Osteocyte (in vitro differentiated cells): ENCODE measurements around the gene GPR35. TPM values are rescaled to one million over a fixed set of nuclear protein-coding genes. Genes with fewer than 3 reads are reported as not detected.

ENCODE experiments used
- DNase-seq: peaks from one replicate; pipeline ENCODE4 v3.0.0; 2021; ENCODE audit warnings: mixed read lengths; ENCODE audit not compliant: unreplicated experiment; ENCODE audit errors: extremely low spot score
- H3K27ac Mint-ChIP-seq: one replicate; pipeline ENCODE4 v1.8.0; 2021; ENCODE audit warnings: mild to moderate bottlenecking, mixed read lengths; ENCODE audit not compliant: unreplicated experiment
- H3K27me3 Mint-ChIP-seq: one replicate; pipeline ENCODE4 v1.8.0; 2021; ENCODE audit warnings: mixed read lengths; ENCODE audit not compliant: unreplicated experiment
- H3K36me3 Mint-ChIP-seq: one replicate; pipeline ENCODE4 v1.8.0; 2021; ENCODE audit warnings: mixed read lengths; ENCODE audit not compliant: unreplicated experiment
- H3K4me1 Mint-ChIP-seq: one replicate; pipeline ENCODE4 v1.8.0; 2021; ENCODE audit warnings: mixed read lengths; ENCODE audit not compliant: unreplicated experiment
- H3K4me3 Mint-ChIP-seq: one replicate; pipeline ENCODE4 v1.8.0; 2021; ENCODE audit warnings: mild to moderate bottlenecking, moderate library complexity, mixed read lengths; ENCODE audit not compliant: unreplicated experiment
- H3K9me3 Mint-ChIP-seq: one replicate; pipeline ENCODE4 v1.8.0; 2021; ENCODE audit warnings: mixed read lengths; ENCODE audit not compliant: unreplicated experiment
- total RNA-seq: library from RNA; stranded (reverse); gene quantifications from 2 replicates; pipeline ENCODE4 v1.2.1, GENCODE V29; 2021
- TF ChIP-seq, protein P1 (sequence below): fragments of 200-600 bp; sonication (generic); IDR thresholded peaks from 2 replicates; pipeline ENCODE4 v1.5.0; 2021; ENCODE audit warnings: antibody characterized with exemption, mild to moderate bottlenecking, moderate library complexity

GPR35 gene
- total RNA-seq, 1 donor from 2014 or later: 3.6 TPM

DNA sequence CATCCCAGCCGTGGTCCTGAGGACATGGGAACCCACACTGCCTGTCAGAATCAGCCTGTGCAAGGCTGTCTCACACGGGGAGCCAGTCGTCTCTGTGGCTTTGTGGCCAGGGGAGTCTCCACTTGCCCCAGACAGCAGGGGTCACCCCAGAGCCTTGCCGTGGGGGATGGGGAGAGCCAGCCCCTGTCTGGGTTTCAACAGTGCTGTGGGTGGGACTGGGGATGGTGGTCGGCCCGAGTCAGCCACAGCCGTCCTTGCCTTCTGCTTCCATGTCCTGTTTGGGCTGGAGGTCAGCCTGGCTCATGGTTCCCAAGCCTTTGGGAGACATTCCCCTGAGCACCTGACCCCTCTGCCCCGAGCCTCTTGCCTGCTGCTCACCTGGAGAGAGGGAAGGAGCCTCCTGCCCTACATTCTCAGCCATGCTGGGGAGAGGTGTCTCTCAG, 19.6 kb downstream of the GPR35 start:
- no peak overlapping the region for H3K4me3 Mint-ChIP-seq
- TF ChIP-seq, protein P1, sequence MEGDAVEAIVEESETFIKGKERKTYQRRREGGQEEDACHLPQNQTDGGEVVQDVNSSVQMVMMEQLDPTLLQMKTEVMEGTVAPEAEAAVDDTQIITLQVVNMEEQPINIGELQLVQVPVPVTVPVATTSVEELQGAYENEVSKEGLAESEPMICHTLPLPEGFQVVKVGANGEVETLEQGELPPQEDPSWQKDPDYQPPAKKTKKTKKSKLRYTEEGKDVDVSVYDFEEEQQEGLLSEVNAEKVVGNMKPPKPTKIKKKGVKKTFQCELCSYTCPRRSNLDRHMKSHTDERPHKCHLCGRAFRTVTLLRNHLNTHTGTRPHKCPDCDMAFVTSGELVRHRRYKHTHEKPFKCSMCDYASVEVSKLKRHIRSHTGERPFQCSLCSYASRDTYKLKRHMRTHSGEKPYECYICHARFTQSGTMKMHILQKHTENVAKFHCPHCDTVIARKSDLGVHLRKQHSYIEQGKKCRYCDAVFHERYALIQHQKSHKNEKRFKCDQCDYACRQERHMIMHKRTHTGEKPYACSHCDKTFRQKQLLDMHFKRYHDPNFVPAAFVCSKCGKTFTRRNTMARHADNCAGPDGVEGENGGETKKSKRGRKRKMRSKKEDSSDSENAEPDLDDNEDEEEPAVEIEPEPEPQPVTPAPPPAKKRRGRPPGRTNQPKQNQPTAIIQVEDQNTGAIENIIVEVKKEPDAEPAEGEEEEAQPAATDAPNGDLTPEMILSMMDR: no peak
- no peak overlapping the region for H3K27ac Mint-ChIP-seq
- H3K36me3 Mint-ChIP-seq: no peaks in the 10 kb centered on the region
- H3K4me1 Mint-ChIP-seq: no peaks in the 10 kb centered on the region
- peak; percentile 80 for DNase-seq
- H3K27me3 Mint-ChIP-seq: peaks cover 30% of the 10 kb centered on the region
- no peaks in the 10 kb centered on the region for H3K9me3 Mint-ChIP-seq

DNA sequence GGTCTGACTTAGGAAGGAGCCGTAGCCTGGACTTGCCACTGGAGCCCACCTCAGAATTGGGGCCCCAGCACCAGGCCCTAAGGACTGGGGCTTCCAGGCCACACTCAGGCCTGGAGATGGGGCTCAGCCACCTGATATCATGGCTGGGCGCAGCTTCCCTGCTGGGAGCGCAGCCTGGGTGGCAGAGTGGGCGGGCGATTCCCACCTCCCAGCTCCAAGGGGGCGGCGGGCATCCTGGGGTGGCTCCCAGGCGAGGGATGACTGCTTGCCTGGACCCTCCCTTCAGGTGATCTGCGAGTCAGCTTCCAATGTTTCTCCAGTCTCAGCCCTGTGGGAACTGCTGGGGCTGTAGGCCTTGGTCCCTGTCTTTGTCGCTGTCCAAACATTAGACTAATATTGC, 20.1 kb downstream of the GPR35 start:
- Mint-ChIP-seq H3K9me3 (no peaks in the 10 kb centered on the region), H3K4me3 (no peak overlapping the region), H3K27me3 (peaks cover 34% of the 10 kb centered on the region), H3K36me3 (no peaks in the 10 kb centered on the region), H3K27ac (no peak overlapping the region), H3K4me1 (no peaks in the 10 kb centered on the region)
- DNase-seq: peak; percentile 85
- TF ChIP-seq, protein P1: no peak

DNA sequence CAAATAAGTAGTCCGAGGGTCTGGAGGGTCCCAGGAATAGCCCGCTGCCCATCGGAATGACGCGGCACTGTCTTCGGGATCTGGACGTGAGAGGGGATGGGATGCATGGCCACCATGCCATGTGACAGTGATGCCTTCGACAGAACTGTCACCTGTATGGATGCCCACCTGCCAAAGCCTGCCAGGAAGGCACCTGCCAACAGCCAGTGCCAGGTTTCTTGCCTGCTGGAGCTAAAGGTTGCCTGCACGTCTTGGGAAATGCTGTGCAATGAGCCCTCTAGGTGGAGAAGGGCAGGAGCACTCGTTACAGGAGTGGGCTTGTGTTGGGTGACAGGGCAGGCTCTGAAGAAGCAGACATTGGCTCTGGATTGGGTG, 20.5 kb downstream of the GPR35 start:
- DNase-seq: peak; percentile 80
- Mint-ChIP-seq H3K4me1 (no peaks in the 10 kb centered on the region), H3K27me3 (peaks cover 36% of the 10 kb centered on the region), H3K27ac (no peak overlapping the region), H3K36me3 (no peaks in the 10 kb centered on the region), H3K4me3 (no peak overlapping the region), H3K9me3 (no peaks in the 10 kb centered on the region)
- TF ChIP-seq, protein P1: no peak

DNA sequence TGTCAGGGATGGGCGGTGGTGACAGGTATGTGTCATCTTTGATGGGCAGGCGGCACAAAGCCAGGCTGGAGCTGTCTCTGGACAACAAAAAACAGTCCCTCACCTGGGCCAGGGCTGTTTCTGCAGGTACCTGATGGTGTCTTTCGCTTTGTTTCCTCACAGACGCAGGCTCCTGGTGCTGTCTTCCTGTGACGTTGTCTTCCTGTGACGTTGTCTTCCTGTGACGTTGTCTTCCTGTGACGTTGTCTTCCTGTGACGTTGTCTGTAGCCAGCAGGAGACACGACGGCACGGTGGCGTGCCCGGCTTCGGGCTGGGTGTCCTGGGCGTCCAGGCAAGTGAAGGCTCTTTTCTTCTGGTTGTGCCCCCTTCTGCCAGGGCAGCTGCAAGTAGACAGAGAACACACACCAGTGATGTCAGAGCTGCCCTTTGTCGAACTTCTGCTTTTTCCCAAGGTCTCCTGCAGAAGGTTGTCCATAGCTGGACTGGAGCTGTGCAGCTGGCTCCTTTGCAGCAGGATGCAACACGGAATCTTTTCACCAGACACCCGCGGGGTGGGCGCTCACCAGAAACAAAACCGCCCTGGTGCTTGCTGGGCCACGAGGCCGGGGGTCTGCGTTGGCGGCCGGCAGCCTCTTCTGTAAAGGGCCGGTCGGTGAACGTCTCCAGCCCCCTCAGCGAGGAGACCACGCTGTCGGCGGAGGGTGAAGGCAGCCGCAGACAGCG, 21.1 kb downstream of the GPR35 start:
- no peak overlapping the region for H3K27ac Mint-ChIP-seq
- DNase-seq: peak; percentile 82
- no peaks in the 10 kb centered on the region for H3K9me3 Mint-ChIP-seq
- peaks cover 42% of the 10 kb centered on the region for H3K27me3 Mint-ChIP-seq
- no peaks in the 10 kb centered on the region for H3K36me3 Mint-ChIP-seq
- no peak overlapping the region for H3K4me3 Mint-ChIP-seq
- H3K4me1 Mint-ChIP-seq: no peaks in the 10 kb centered on the region
- TF ChIP-seq, protein P1: no peak

DNA sequence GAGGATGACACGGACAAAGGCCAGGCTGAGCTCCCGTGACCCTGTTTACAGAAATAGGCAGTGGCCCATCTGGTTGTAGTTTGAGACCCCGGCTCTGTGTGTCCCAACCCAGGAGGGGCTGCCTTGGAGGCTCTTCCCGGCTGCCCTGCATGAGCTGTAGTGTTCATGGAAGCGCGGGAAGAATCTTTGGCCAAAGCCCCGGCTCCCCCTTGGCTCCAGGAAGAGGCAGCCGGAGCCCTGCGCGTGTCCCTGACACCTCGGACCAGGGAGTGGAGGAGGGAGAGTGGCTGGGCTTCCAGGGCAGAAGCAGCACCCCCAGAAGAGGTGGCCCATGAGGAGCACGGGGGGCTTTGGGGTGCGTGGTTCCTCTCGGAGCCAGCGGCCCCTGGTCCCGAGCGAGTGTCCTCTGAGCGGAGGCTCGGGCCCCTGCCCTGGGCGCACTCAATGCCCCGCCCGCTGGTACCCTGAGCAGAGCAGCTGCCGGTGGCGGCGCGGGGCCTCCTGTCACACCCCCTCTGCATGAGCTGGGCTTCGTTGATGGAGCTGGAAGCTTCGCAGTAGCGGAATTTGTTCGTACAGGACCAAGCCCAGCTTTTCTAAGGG, 21.7 kb downstream of the GPR35 start:
- TF ChIP-seq, protein P1: no peak
- Mint-ChIP-seq H3K36me3 (no peaks in the 10 kb centered on the region), H3K9me3 (no peaks in the 10 kb centered on the region), H3K27ac (no peak overlapping the region), H3K4me1 (no peaks in the 10 kb centered on the region), H3K27me3 (peaks cover 48% of the 10 kb centered on the region), H3K4me3 (no peak overlapping the region)
- peak; percentile 79 for DNase-seq
